B cell (primary cell): Measurements from ENCODE around the gene ZNF175.

Experiments
- EZH2 ChIP-seq: IDR thresholded peaks from 2 replicates; pipeline ENCODE4 v1.6.1; 2012; ENCODE audit warnings: borderline replicate concordance, low read depth, mild to moderate bottlenecking, moderate library complexity, low read length; ENCODE audit not compliant: insufficient read depth, poor library complexity, severe bottlenecking
- TF ChIP-seq, protein P1 (sequence below): fragments of 200-600 bp; IDR thresholded peaks from one replicate; pipeline ENCODE4 v1.8.0; 2022; ENCODE audit warnings: antibody characterized with exemption, mild to moderate bottlenecking

DNA sequence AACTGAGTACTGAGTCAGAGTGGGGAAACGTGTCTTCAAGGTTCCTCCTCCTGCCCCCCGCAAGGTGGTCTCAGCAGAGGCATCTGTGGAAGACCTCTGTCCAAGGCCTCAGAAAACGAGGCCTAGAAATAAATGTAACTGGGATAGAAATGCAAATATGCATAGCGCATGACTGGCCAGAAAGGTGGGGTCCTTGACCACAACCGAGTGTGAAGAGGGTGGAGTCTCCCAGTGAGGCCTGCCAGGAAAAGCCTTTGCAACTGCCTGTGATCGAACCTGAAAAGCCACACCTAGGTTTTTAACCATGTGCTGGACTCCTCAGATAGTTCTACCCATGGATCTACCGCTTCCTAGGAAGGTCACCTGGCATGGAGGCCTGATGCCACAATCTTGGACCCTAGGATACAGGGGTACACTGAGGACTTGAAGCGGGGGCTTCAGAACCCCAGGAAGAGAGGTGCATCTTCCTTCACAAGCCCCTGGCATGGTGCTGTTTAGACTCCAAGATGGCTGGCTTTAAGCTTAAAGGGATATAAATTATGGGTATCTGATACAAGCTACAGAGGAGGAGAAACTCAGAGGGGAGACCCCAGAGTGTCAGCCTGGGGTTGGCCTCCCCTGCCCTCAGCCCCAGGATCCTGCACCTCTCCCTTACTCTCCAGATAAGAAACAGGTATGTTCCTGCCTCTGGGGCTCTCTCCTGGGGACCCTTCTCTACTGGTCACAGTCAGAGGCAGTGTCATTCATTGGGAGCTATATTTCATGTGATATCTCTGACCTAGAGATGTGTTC lies 21.4 kb upstream of the ZNF175 start:
- no peak for TF ChIP-seq EZH2
- TF ChIP-seq, protein P1, sequence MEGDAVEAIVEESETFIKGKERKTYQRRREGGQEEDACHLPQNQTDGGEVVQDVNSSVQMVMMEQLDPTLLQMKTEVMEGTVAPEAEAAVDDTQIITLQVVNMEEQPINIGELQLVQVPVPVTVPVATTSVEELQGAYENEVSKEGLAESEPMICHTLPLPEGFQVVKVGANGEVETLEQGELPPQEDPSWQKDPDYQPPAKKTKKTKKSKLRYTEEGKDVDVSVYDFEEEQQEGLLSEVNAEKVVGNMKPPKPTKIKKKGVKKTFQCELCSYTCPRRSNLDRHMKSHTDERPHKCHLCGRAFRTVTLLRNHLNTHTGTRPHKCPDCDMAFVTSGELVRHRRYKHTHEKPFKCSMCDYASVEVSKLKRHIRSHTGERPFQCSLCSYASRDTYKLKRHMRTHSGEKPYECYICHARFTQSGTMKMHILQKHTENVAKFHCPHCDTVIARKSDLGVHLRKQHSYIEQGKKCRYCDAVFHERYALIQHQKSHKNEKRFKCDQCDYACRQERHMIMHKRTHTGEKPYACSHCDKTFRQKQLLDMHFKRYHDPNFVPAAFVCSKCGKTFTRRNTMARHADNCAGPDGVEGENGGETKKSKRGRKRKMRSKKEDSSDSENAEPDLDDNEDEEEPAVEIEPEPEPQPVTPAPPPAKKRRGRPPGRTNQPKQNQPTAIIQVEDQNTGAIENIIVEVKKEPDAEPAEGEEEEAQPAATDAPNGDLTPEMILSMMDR, result no peak
